HepG2 (cell line): Measurements from ENCODE around the gene ACSM5. TPM values are rescaled to one million over a fixed set of nuclear protein-coding genes. Genes with fewer than 3 reads are reported as not detected.

Experiments
- AHDC1 ChIP-seq: sonication (generic); formaldehyde crosslinking; IDR thresholded peaks from 2 replicates; pipeline ENCODE4 v1.5.1; 2020; ENCODE audit warnings: mild to moderate bottlenecking, missing genetic modification reagents, borderline replicate concordance
- ATRX ChIP-seq: sonication (generic); formaldehyde crosslinking; IDR thresholded peaks from 2 replicates; pipeline ENCODE4 v1.4.0; 2020; ENCODE audit warnings: missing genetic modification reagents, borderline replicate concordance
- HIVEP1 ChIP-seq: sonication (generic); formaldehyde crosslinking; IDR thresholded peaks from 2 replicates; pipeline ENCODE4 v1.4.0; 2020; ENCODE audit warnings: mild to moderate bottlenecking, missing genetic modification reagents
- KDM2A ChIP-seq: sonication (generic); formaldehyde crosslinking; IDR thresholded peaks from 2 replicates; pipeline ENCODE4 v1.4.0; 2020; ENCODE audit warnings: low read depth, missing genetic modification reagents, borderline replicate concordance
- ZNF12 ChIP-seq: sonication (generic); formaldehyde crosslinking; IDR thresholded peaks from 2 replicates; pipeline ENCODE4 v1.5.0; 2020; ENCODE audit warnings: missing genetic modification reagents
- ZNF335 ChIP-seq: sonication (generic); formaldehyde crosslinking; IDR thresholded peaks from 2 replicates; pipeline ENCODE4 v1.4.0; 2020; ENCODE audit warnings: missing genetic modification reagents
- polyA plus RNA-seq, 8 experiments: library from polyadenylated mRNA; depleted of rRNA in 3 of 8; stranded (reverse) in 7 of 8; unstranded in 1 of 8; fragments of >200 nt; fragmentation: Illumina TruSeq in 4 of 8; extraction: Trizol in 4 of 8; gene quantifications; 2 replicates each; pipeline versions ENCODE4 v1.2.1 to v1.2.3, GENCODE V29; 2011 to 2016; ENCODE audit warnings: low read depth in 4 of 8, missing spikeins in 1 of 8, mixed read lengths in 1 of 8; ENCODE audit not compliant: insufficient read depth in 1 of 8
- total RNA-seq, 5 experiments: library from RNA; depleted of rRNA; stranded (reverse); fragments of >200 nt; fragmentation: Illumina TruSeq; extraction: Trizol; gene quantifications; 2 replicates each; pipeline ENCODE4 v1.2.3, GENCODE V29; 2016; ENCODE audit warnings: low read depth in 1 of 5
- TF ChIP-seq, protein P1 (sequence below): IDR thresholded peaks from 2 replicates; pipeline ENCODE4 v1.6.1; 2016; ENCODE audit warnings: low read depth, missing genetic modification reagents, missing compliant biosample characterization
- TF ChIP-seq, protein P2 (sequence below): sonication (generic); formaldehyde crosslinking; IDR thresholded peaks from 2 replicates; pipeline ENCODE4 v1.4.0; 2020; ENCODE audit warnings: missing genetic modification reagents, low read depth, mild to moderate bottlenecking, borderline replicate concordance
- TF ChIP-seq, protein P3 (sequence below): sonication (generic); formaldehyde crosslinking; IDR thresholded peaks from 2 replicates; pipeline ENCODE4 v1.4.0; 2020; ENCODE audit warnings: mild to moderate bottlenecking, low read depth, missing genetic modification reagents
- TF ChIP-seq, protein P4 (sequence below): sonication (generic); formaldehyde crosslinking; IDR thresholded peaks from 2 replicates; pipeline ENCODE4 v1.8.1; 2023; ENCODE audit warnings: missing genetic modification reagents, inconsistent platforms, borderline replicate concordance
- TF ChIP-seq, protein P5 (sequence below): sonication (generic); formaldehyde crosslinking; IDR thresholded peaks from 2 replicates; pipeline ENCODE4 v1.8.0; 2022; ENCODE audit warnings: mild to moderate bottlenecking, missing genetic modification reagents, moderate library complexity

The ACSM5 gene
- total and polyA plus RNA-seq, 2 of the 13 experiments (the other 11 are each of a cell fraction or from before 2014, with no cell fraction given), result 9.1 to 15.0 TPM

DNA sequence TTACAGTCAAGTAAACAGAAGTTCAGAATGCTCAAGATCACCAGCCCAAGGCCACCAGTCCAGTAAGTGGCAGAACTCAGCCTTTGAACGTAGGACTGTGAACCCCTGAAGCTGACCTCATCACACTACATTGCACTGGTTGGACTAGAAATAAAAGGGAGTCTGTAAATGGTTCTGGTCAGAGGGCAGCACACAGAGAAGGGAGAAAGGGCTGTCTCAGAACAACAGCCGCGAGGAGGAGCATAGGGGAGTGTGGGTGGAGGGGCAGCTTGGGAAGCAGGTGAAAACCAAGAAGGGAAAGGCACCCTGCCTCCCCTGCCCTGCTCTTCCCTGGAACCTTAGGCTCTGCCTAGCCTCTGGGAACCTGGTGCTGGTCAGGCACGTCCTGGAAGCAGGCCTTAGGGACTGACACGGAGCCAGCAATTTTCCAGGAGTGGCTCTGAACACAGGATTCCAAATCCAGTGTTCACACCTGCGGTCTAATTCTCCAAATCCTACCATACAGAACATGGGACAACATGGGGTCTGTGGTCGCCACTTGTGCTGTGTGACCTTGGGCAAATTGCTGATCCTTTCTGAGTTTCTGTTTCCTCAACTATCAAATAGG, 11.8 kb upstream of the ACSM5 start (continued):
- TF ChIP-seq, protein P1, sequence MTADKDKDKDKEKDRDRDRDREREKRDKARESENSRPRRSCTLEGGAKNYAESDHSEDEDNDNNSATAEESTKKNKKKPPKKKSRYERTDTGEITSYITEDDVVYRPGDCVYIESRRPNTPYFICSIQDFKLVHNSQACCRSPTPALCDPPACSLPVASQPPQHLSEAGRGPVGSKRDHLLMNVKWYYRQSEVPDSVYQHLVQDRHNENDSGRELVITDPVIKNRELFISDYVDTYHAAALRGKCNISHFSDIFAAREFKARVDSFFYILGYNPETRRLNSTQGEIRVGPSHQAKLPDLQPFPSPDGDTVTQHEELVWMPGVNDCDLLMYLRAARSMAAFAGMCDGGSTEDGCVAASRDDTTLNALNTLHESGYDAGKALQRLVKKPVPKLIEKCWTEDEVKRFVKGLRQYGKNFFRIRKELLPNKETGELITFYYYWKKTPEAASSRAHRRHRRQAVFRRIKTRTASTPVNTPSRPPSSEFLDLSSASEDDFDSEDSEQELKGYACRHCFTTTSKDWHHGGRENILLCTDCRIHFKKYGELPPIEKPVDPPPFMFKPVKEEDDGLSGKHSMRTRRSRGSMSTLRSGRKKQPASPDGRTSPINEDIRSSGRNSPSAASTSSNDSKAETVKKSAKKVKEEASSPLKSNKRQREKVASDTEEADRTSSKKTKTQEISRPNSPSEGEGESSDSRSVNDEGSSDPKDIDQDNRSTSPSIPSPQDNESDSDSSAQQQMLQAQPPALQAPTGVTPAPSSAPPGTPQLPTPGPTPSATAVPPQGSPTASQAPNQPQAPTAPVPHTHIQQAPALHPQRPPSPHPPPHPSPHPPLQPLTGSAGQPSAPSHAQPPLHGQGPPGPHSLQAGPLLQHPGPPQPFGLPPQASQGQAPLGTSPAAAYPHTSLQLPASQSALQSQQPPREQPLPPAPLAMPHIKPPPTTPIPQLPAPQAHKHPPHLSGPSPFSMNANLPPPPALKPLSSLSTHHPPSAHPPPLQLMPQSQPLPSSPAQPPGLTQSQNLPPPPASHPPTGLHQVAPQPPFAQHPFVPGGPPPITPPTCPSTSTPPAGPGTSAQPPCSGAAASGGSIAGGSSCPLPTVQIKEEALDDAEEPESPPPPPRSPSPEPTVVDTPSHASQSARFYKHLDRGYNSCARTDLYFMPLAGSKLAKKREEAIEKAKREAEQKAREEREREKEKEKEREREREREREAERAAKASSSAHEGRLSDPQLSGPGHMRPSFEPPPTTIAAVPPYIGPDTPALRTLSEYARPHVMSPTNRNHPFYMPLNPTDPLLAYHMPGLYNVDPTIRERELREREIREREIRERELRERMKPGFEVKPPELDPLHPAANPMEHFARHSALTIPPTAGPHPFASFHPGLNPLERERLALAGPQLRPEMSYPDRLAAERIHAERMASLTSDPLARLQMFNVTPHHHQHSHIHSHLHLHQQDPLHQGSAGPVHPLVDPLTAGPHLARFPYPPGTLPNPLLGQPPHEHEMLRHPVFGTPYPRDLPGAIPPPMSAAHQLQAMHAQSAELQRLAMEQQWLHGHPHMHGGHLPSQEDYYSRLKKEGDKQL (CRISPR knock-in tag), result no peak
- TF ChIP-seq KDM2A (CRISPR knock-in tag) (no peak), ZNF12 (CRISPR knock-in tag) (no peak), ATRX (CRISPR knock-in tag) (no peak), ZNF335 (CRISPR knock-in tag) (no peak; the same call in 1 of the 2 replicates), HIVEP1 (no peak), AHDC1 (CRISPR knock-in tag) (peak; percentile 95)
- TF ChIP-seq, protein P2, sequence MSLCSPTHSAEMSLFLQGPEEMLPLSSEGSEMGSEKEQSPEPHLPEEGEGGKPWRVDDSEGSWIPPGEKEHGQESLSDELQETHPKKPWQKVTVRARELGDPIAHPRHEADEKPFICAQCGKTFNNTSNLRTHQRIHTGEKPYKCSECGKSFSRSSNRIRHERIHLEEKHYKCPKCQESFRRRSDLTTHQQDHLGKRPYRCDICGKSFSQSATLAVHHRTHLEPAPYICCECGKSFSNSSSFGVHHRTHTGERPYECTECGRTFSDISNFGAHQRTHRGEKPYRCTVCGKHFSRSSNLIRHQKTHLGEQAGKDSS (CRISPR knock-in tag), result 0 out of 2 replicates have a peak, but pooled peaks have one; percentile 35
- TF ChIP-seq, protein P3, sequence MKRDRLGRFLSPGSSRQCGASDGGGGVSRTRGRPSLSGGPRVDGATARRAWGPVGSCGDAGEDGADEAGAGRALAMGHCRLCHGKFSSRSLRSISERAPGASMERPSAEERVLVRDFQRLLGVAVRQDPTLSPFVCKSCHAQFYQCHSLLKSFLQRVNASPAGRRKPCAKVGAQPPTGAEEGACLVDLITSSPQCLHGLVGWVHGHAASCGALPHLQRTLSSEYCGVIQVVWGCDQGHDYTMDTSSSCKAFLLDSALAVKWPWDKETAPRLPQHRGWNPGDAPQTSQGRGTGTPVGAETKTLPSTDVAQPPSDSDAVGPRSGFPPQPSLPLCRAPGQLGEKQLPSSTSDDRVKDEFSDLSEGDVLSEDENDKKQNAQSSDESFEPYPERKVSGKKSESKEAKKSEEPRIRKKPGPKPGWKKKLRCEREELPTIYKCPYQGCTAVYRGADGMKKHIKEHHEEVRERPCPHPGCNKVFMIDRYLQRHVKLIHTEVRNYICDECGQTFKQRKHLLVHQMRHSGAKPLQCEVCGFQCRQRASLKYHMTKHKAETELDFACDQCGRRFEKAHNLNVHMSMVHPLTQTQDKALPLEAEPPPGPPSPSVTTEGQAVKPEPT, result no peak; the same call in 1 of the 2 replicates
- TF ChIP-seq, protein P4, sequence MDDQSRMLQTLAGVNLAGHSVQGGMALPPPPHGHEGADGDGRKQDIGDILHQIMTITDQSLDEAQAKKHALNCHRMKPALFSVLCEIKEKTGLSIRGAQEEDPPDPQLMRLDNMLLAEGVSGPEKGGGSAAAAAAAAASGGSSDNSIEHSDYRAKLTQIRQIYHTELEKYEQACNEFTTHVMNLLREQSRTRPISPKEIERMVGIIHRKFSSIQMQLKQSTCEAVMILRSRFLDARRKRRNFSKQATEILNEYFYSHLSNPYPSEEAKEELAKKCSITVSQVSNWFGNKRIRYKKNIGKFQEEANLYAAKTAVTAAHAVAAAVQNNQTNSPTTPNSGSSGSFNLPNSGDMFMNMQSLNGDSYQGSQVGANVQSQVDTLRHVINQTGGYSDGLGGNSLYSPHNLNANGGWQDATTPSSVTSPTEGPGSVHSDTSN (CRISPR knock-in tag), result no peak
- TF ChIP-seq, protein P5, sequence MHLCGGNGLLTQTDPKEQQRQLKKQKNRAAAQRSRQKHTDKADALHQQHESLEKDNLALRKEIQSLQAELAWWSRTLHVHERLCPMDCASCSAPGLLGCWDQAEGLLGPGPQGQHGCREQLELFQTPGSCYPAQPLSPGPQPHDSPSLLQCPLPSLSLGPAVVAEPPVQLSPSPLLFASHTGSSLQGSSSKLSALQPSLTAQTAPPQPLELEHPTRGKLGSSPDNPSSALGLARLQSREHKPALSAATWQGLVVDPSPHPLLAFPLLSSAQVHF (CRISPR knock-in tag), result no peak
